HFFc6 (cell line): ENCODE measurements around the gene DEF6. TPM values are rescaled to one million over a fixed set of nuclear protein-coding genes. Genes with fewer than 3 reads are reported as not detected.
A peak's percentile ranks its signal among the peaks of the same experiment; 100 is the strongest.
"Not testable (repeated sequence)": the region's sequence is repeated elsewhere in the genome, so short reads cannot be mapped to it uniquely, and the experiment has no call there.

Experiments
- DNase-seq: peaks from one replicate; pipeline ENCODE4 v3.0.0-alpha.2; 2018
- H3K27ac Mint-ChIP-seq: 2 replicates; pipeline ENCODE4 v1.8.0; 2020; ENCODE audit warnings: mild to moderate bottlenecking, mixed read lengths
- H3K27me3 Mint-ChIP-seq: 2 replicates; pipeline ENCODE4 v1.8.0; 2021; ENCODE audit warnings: mild to moderate bottlenecking, moderate library complexity, mixed read lengths; ENCODE audit not compliant: insufficient read depth
- H3K36me3 Mint-ChIP-seq: 2 replicates; pipeline ENCODE4 v1.8.0; 2021; ENCODE audit warnings: low read depth, mixed read lengths
- H3K4me1 Mint-ChIP-seq: 2 replicates; pipeline ENCODE4 v1.8.0; 2020; ENCODE audit warnings: low read depth, mixed read lengths
- H3K4me3 Mint-ChIP-seq: 2 replicates; pipeline ENCODE4 v1.8.0; 2020; ENCODE audit warnings: mild to moderate bottlenecking, moderate library complexity, mixed read lengths
- H3K9me3 Mint-ChIP-seq: 2 replicates; pipeline ENCODE4 v1.8.0; 2020; ENCODE audit warnings: mild to moderate bottlenecking, mixed read lengths
- CTCF ChIP-seq: fragments of 200-600 bp; sonication (generic); IDR thresholded peaks from 2 replicates; pipeline ENCODE4 v1.5.0; 2021; ENCODE audit warnings: antibody characterized with exemption, mild to moderate bottlenecking
- total RNA-seq, 6 experiments: library from RNA; stranded (reverse); fragmentation: NEBNext Ultra II Directional; extraction: Animal tissue kit (Norgen Biotek cat#: 25700); gene quantifications; 2 replicates in 1 of 6; 3 replicates in 5 of 6; pipeline ENCODE4 v1.2.3, GENCODE V29; 2021

Gene DEF6
- total RNA-seq, 6 experiments from 2014 or later, result 2.8 to 4.8 (median 3.6) TPM

- Mint-ChIP-seq H3K36me3 (peaks cover 4% of the 10 kb centered on the region; the same call in 1 of the 2 replicates), H3K27me3 (peaks cover 15% of the 10 kb centered on the region), H3K4me3 (no peak overlapping the region), H3K27ac (no peak overlapping the region), H3K9me3 (peaks cover 3% of the 10 kb centered on the region; the same call in 1 of the 2 replicates), H3K4me1 (peaks cover 9% of the 10 kb centered on the region; the same call in 1 of the 2 replicates)
- no peak for TF ChIP-seq CTCF
- no peak for DNase-seq
Measured at GRCh38 chr6:35328108-35328723, 30.6 kb downstream of the DEF6 start.

GRCh38 chr6:35328965-35329364 lies 31.3 kb downstream of the DEF6 start:
- not testable (repeated sequence) for H3K4me3 Mint-ChIP-seq, H3K27ac Mint-ChIP-seq, H3K36me3 Mint-ChIP-seq, DNase-seq, H3K4me1 Mint-ChIP-seq, H3K9me3 Mint-ChIP-seq
- H3K27me3 Mint-ChIP-seq, result peaks cover 21% of the 10 kb centered on the region

DNA sequence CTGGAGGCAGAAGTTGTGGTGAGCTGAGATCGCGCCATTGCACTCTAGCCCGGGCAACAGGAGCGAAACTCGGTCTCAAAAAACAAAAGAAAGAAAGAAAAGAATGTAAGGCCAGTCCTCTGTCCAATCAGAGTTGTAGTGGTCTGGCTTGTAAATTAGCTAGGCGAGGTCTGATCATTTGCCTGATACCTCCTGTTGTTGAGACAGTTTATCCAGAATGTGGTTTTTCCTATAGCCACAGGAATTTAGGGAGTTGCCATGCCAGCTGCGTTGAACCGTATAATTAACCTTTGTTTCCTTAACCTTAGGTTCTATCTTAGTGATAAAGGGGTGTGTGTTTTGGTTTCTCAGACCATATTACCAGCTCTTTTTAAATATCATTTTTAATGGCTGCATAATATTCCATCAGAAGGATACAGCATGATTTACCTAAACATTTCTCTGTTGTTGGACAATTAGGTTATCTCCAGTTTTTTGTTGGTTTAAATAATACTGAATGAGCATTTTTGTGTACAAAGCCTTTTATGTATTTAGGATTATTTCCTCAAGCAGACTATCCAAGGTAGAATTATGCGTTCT lies 33.0 kb downstream of the DEF6 start:
- Mint-ChIP-seq H3K4me3 (no peak overlapping the region), H3K36me3 (peaks cover 4% of the 10 kb centered on the region; the same call in 1 of the 2 replicates), H3K4me1 (peaks cover 9% of the 10 kb centered on the region; the same call in 1 of the 2 replicates), H3K27me3 (peaks cover 38% of the 10 kb centered on the region), H3K27ac (no peak overlapping the region), H3K9me3 (peaks cover 3% of the 10 kb centered on the region; the same call in 1 of the 2 replicates)
- no peak for TF ChIP-seq CTCF
- no peak for DNase-seq

GRCh38 chr6:35332074-35332887 lies 34.7 kb downstream of the DEF6 start:
- H3K9me3 Mint-ChIP-seq, H3K4me3 Mint-ChIP-seq, H3K36me3 Mint-ChIP-seq, H3K27ac Mint-ChIP-seq: not testable (repeated sequence)
- peaks cover 40% of the 10 kb centered on the region for H3K27me3 Mint-ChIP-seq
- peak; percentile 35 for TF ChIP-seq CTCF
- peaks cover 10% of the 10 kb centered on the region for H3K4me1 Mint-ChIP-seq
- peak; percentile 19 for DNase-seq

DNA sequence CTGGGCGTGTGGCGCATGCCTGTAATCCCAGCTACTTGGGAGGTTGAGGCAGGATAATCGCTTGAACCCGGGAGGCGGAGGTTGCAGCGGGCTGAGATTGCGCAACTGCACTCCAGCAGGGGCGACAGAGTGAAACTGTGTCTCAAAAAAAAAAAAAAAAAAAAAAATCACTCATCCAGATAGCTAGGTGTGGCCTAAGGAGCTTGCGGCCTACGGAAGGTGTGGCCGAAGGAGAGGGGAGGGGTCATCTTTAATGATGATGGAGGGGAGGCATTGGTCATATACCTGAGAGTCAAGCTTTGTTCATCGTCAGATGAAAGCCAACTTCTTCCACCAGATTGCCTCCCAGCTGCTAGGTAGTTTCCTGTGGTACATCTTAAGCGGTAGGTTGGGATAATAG lies 43.9 kb downstream of the DEF6 start:
- no peak for DNase-seq
- H3K36me3 Mint-ChIP-seq, result peaks cover 32% of the 10 kb centered on the region
- peaks cover 3% of the 10 kb centered on the region for H3K27me3 Mint-ChIP-seq
- peaks cover 37% of the 10 kb centered on the region for H3K4me1 Mint-ChIP-seq
- H3K27ac Mint-ChIP-seq, result no peak overlapping the region
- no peaks in the 10 kb centered on the region for H3K9me3 Mint-ChIP-seq
- H3K4me3 Mint-ChIP-seq, result no peak overlapping the region
- no peak for TF ChIP-seq CTCF
